HEK293 (cell line): Measurements from ENCODE around the gene TMEM127.

Experiments
- KLF9 ChIP-seq: fragments of 450-650 bp; formaldehyde crosslinking; IDR thresholded peaks from 2 replicates; pipeline ENCODE4 v1.5.1; 2016; ENCODE audit warnings: missing biosample characterization, missing genetic modification characterization, low read depth
- SALL2 ChIP-seq: fragments of 450-650 bp; formaldehyde crosslinking; IDR thresholded peaks from 2 replicates; pipeline ENCODE4 v1.5.0; 2017; ENCODE audit warnings: missing biosample characterization, mild to moderate bottlenecking, missing genetic modification characterization, borderline replicate concordance
- TRIM28 ChIP-seq: IDR thresholded peaks from 2 replicates; pipeline ENCODE4 v1.6.1; 2011; ENCODE audit warnings: low read length, control low read depth, borderline replicate concordance
- YY1 ChIP-seq: fragments of 450-650 bp; formaldehyde crosslinking; IDR thresholded peaks from 2 replicates; pipeline ENCODE4 v1.5.1; 2018; ENCODE audit warnings: missing biosample characterization, missing genetic modification characterization
- ZBTB21 ChIP-seq: fragments of 450-650 bp; formaldehyde crosslinking; IDR thresholded peaks from 2 replicates; pipeline ENCODE4 v1.5.1; 2017; ENCODE audit warnings: missing biosample characterization, missing genetic modification characterization
- ZEB2 ChIP-seq: fragments of 450-650 bp; formaldehyde crosslinking; IDR thresholded peaks from 2 replicates; pipeline ENCODE4 v1.5.1; 2016; ENCODE audit warnings: missing biosample characterization, missing genetic modification characterization
- ZNF239 ChIP-seq: fragments of 450-650 bp; formaldehyde crosslinking; IDR thresholded peaks from 2 replicates; pipeline ENCODE4 v1.5.1; 2016; ENCODE audit warnings: missing biosample characterization, missing genetic modification characterization
- ZNF311 ChIP-seq: fragments of 450-650 bp; formaldehyde crosslinking; IDR thresholded peaks from 2 replicates; pipeline ENCODE4 v1.5.1; 2017; ENCODE audit warnings: missing biosample characterization, missing genetic modification characterization, borderline replicate concordance
- ZNF324 ChIP-seq: fragments of 450-650 bp; formaldehyde crosslinking; IDR thresholded peaks from 2 replicates; pipeline ENCODE4 v1.5.1; 2016; ENCODE audit warnings: missing biosample characterization, missing genetic modification characterization
- ZNF626 ChIP-seq: fragments of 450-650 bp; sonication (Bioruptor Pico); formaldehyde crosslinking; IDR thresholded peaks from 2 replicates; pipeline ENCODE4 v1.5.1; 2018; ENCODE audit warnings: missing biosample characterization, missing genetic modification characterization, inconsistent platforms
- TF ChIP-seq, protein P1 (sequence below): fragments of 450-650 bp; formaldehyde crosslinking; IDR thresholded peaks from 2 replicates; pipeline ENCODE4 v1.5.1; 2016; ENCODE audit warnings: missing biosample characterization, missing genetic modification characterization
- TF ChIP-seq, protein P2 (sequence below): fragments of 450-650 bp; formaldehyde crosslinking; IDR thresholded peaks from 2 replicates; pipeline ENCODE4 v1.5.1; 2017; ENCODE audit warnings: missing biosample characterization, missing genetic modification characterization
- TF ChIP-seq, protein P3 (sequence below): fragments of 450-650 bp; formaldehyde crosslinking; IDR thresholded peaks from 2 replicates; pipeline ENCODE4 v1.5.1; 2016; ENCODE audit warnings: missing biosample characterization, missing genetic modification characterization

DNA sequence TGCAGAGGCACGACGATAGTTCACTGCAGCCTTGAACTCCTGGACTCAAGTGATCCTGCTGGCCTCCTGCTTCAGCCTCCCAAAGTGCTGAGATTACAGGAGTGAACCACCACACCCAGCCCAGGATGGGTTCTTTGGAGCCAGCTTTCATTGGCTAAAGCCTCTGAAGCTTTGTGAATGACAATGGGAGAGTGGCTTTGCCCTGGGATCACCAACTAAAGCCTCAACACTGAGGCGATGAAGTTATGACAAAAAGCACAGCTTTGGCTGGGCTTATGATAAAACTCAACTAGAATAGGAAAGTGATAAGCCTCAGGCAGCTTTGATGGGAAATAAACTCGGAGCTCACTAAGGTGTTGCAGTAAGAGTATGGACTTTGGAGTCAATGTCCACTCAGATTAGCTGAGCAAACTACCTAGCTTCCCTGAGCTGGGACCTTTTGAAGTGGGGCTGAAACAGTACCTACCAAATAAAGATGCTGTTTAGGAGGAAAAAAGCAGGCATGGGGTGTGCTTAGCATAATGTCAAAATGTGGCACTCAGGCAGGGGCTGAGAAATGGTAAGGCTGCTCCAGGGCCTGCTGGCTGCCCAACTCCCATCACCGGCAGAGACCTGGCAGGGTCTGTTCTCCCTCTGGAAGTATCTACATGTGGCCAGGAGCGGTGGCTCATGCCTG, 4.3 kb downstream of the TMEM127 start:
- TF ChIP-seq, protein P1, sequence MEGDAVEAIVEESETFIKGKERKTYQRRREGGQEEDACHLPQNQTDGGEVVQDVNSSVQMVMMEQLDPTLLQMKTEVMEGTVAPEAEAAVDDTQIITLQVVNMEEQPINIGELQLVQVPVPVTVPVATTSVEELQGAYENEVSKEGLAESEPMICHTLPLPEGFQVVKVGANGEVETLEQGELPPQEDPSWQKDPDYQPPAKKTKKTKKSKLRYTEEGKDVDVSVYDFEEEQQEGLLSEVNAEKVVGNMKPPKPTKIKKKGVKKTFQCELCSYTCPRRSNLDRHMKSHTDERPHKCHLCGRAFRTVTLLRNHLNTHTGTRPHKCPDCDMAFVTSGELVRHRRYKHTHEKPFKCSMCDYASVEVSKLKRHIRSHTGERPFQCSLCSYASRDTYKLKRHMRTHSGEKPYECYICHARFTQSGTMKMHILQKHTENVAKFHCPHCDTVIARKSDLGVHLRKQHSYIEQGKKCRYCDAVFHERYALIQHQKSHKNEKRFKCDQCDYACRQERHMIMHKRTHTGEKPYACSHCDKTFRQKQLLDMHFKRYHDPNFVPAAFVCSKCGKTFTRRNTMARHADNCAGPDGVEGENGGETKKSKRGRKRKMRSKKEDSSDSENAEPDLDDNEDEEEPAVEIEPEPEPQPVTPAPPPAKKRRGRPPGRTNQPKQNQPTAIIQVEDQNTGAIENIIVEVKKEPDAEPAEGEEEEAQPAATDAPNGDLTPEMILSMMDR (tag by site-specific recombination), result no peak
- TF ChIP-seq, protein P2, sequence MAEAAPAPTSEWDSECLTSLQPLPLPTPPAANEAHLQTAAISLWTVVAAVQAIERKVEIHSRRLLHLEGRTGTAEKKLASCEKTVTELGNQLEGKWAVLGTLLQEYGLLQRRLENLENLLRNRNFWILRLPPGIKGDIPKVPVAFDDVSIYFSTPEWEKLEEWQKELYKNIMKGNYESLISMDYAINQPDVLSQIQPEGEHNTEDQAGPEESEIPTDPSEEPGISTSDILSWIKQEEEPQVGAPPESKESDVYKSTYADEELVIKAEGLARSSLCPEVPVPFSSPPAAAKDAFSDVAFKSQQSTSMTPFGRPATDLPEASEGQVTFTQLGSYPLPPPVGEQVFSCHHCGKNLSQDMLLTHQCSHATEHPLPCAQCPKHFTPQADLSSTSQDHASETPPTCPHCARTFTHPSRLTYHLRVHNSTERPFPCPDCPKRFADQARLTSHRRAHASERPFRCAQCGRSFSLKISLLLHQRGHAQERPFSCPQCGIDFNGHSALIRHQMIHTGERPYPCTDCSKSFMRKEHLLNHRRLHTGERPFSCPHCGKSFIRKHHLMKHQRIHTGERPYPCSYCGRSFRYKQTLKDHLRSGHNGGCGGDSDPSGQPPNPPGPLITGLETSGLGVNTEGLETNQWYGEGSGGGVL (tag by site-specific recombination), result no peak
- TF ChIP-seq ZNF324 (tag by site-specific recombination), result no peak
- no peak for TF ChIP-seq ZBTB21 (tag by site-specific recombination)
- TF ChIP-seq ZNF626 (tag by site-specific recombination), result no peak
- no peak for TF ChIP-seq SALL2 (tag by site-specific recombination)
- no peak for TF ChIP-seq TRIM28
- no peak for TF ChIP-seq KLF9 (tag by site-specific recombination)
- TF ChIP-seq, protein P3, sequence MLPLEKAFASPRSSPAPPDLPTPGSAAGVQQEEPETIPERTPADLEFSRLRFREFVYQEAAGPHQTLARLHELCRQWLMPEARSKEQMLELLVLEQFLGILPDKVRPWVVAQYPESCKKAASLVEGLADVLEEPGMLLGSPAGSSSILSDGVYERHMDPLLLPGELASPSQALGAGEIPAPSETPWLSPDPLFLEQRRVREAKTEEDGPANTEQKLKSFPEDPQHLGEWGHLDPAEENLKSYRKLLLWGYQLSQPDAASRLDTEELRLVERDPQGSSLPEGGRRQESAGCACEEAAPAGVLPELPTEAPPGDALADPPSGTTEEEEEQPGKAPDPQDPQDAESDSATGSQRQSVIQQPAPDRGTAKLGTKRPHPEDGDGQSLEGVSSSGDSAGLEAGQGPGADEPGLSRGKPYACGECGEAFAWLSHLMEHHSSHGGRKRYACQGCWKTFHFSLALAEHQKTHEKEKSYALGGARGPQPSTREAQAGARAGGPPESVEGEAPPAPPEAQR (tag by site-specific recombination), result no peak
- TF ChIP-seq ZEB2 (tag by site-specific recombination), result no peak
- TF ChIP-seq YY1, result no peak
- TF ChIP-seq ZNF239 (tag by site-specific recombination), result no peak
- no peak for TF ChIP-seq ZNF311
